Adipose tissue (tissue), 3 donors: ENCODE measurements around the gene ARHGAP23. TPM values are rescaled to one million over a fixed set of nuclear protein-coding genes. Genes with fewer than 3 reads are reported as not detected.
"Not testable (repeated sequence)": the region's sequence is repeated elsewhere in the genome, so short reads cannot be mapped to it uniquely, and the experiment has no call there.

ENCODE experiments used
- H3K27ac ChIP-seq: one replicate; pipeline ENCODE4 v1.5.1; 2013; ENCODE audit warnings: low read depth, low read length
- WGBS, 3 donors: extraction: QIAGEN DNeasy Blood & Tissue Kit; methylation state at CpG; one replicate each; pipeline ENCODE4 v1.1.7; 2013; 5-methylcytosine and 5-hydroxymethylcytosine counted together
- polyA plus RNA-seq, 3 donors: library from polyadenylated mRNA; stranded (reverse); fragments of 200-250 nt; gene quantifications; one replicate each; pipeline ENCODE4 v1.2.3, GENCODE V29; 2013
- donor health status: healthy with polysubstance abuse.
- donor health status: Bipolar disorder and iron deficiency.
- donor health status: healthy.

ARHGAP23 gene
- polyA plus RNA-seq, 3 donors, result 1.2 to 31.1 (median 18.6) TPM

GRCh38 chr17:38435795-38436194 is 7.5 kb downstream of the ARHGAP23 start:
- 72 to 78% (median 75%) methylated on average over 9 of the region's 9 CpGs for WGBS, 3 donors
- no peak overlapping the region for H3K27ac ChIP-seq

- H3K27ac ChIP-seq, result no peak overlapping the region
- 63 to 67% (median 66%) methylated on average over 11 of the region's 11 CpGs for WGBS, 3 donors
Observed at GRCh38 chr17:38436386-38436785, 8.1 kb downstream of the ARHGAP23 start.

- H3K27ac ChIP-seq, result not testable (repeated sequence)
- WGBS, 3 donors, result 73 to 89% (median 87%) methylated on average over 1 of the region's 1 CpG
Observed at GRCh38 chr17:38437313-38437712, 9.0 kb downstream of the ARHGAP23 start.

- 89 to 92% (median 92%) methylated on average over 5 of the region's 5 CpGs for WGBS, 3 donors
- H3K27ac ChIP-seq, result no peak overlapping the region
Observed at GRCh38 chr17:38439436-38439835, 11.2 kb downstream of the ARHGAP23 start.

GRCh38 chr17:38440614-38441397 is 12.5 kb downstream of the ARHGAP23 start:
- 77 to 83% (median 79%) methylated on average over 15 to 16 of the region's 16 CpGs for WGBS, 3 donors
- H3K27ac ChIP-seq, result no peak overlapping the region

- 68 to 72% (median 69%) methylated on average over 9 of the region's 9 CpGs for WGBS, 3 donors
Observed at GRCh38 chr17:38441429-38442061, 13.3 kb downstream of the ARHGAP23 start.

GRCh38 chr17:38442548-38442947 is 14.3 kb downstream of the ARHGAP23 start:
- WGBS, 3 donors, result 56 to 60% (median 58%) methylated on average over 4 of the region's 4 CpGs
- H3K27ac ChIP-seq, result no peak overlapping the region

More at GRCh38 chr17:38441429-38442061, 13.3 kb downstream of the ARHGAP23 start:
- H3K27ac ChIP-seq, result no peak overlapping the region

GRCh38 chr17:38443356-38444031 is 15.2 kb downstream of the ARHGAP23 start:
- 57 to 62% (median 61%) methylated on average over 7 of the region's 7 CpGs for WGBS, 3 donors
- H3K27ac ChIP-seq, result no peak overlapping the region

GRCh38 chr17:38444151-38444550 is 15.9 kb downstream of the ARHGAP23 start:
- no peak overlapping the region for H3K27ac ChIP-seq
- WGBS, 3 donors, result 8 to 15% (median 10%) methylated on average over 14 of the region's 14 CpGs

GRCh38 chr17:38447502-38448085 is 19.3 kb downstream of the ARHGAP23 start:
- 30 to 57% (median 51%) methylated on average over 2 of the region's 2 CpGs for WGBS, 3 donors
- no peak overlapping the region for H3K27ac ChIP-seq

- whole genome bisulfite sequencing, 3 donors, result 75 to 83% (median 79%) methylated on average over 9 of the region's 9 CpGs
- no peak overlapping the region for H3K27ac ChIP-seq
Observed at GRCh38 chr17:38448208-38448771, 20.0 kb downstream of the ARHGAP23 start.

GRCh38 chr17:38449364-38449763 is 21.1 kb downstream of the ARHGAP23 start:
- no peak overlapping the region for H3K27ac ChIP-seq
- WGBS, 3 donors, result 74 to 76% (median 75%) methylated on average over 14 to 15 of the region's 15 CpGs

- WGBS, 3 donors, result 72 to 77% (median 74%) methylated on average over 6 of the region's 6 CpGs
Observed at GRCh38 chr17:38450557-38451029, 22.3 kb downstream of the ARHGAP23 start.

GRCh38 chr17:38451030-38451839 is 23.0 kb downstream of the ARHGAP23 start:
- WGBS, 3 donors, result 49 to 55% (median 52%) methylated on average over 10 of the region's 10 CpGs

More at GRCh38 chr17:38450557-38451029, 22.3 kb downstream of the ARHGAP23 start:
- no peak overlapping the region for H3K27ac ChIP-seq

GRCh38 chr17:38451840-38452529 is 23.7 kb downstream of the ARHGAP23 start:
- no peak overlapping the region for H3K27ac ChIP-seq
- WGBS, 3 donors, result 24 to 30% (median 24%) methylated on average over 17 to 18 of the region's 18 CpGs

More at GRCh38 chr17:38451030-38451839, 23.0 kb downstream of the ARHGAP23 start:
- H3K27ac ChIP-seq, result peak overlapping the region; percentile 7

- H3K27ac ChIP-seq, result no peak overlapping the region
- 80 to 88% (median 82%) methylated on average over 6 of the region's 6 CpGs for WGBS, 3 donors
Observed at GRCh38 chr17:38452719-38453118, 24.5 kb downstream of the ARHGAP23 start.

GRCh38 chr17:38453951-38454421 is 25.7 kb downstream of the ARHGAP23 start:
- 2 to 4% (median 3%) methylated on average over 23 to 44 of the region's 44 CpGs for WGBS, 3 donors
- H3K27ac ChIP-seq, result no peak overlapping the region
